ENCODE results near the gene MTMR3. TPM values are rescaled to one million over a fixed set of nuclear protein-coding genes. Genes with fewer than 3 reads are reported as not detected.

MTMR3 gene
- total and polyA plus RNA-seq, 2 donors (not counting 1 experiment from before 2014, with no cell fraction given), result 31.7 to 67.8 TPM

- H4K20me1 ChIP-seq (ENCODE audit: control insufficient read depth, insufficient read depth, low read length, poor library complexity, severe bottlenecking), result no peaks in the 10 kb centered on the region
- POLR2A ChIA-PET, result no interaction called here
- peaks cover 0 to 20% (median 6%) of the 10 kb centered on the region in 4 experiments for H3K27me3 ChIP-seq (replicated peaks in 1 of 4; ENCODE audit: control extremely low read depth in 1 of 4, control insufficient read depth in 3 of 4, insufficient read depth in 4 of 4, low read length in 3 of 4)
- H3K27me3 Mint-ChIP-seq, result peaks cover 34% of the 10 kb centered on the region
- ATAC-seq (ENCODE audit: low read depth) (peak; percentile 45), DNase-seq (peak; percentile 36)
- WGBS (ENCODE audit: insufficient coverage), result 27% methylated on average over 50 of the region's 53 CpGs
- H3K4me2 ChIP-seq (replicated peaks; ENCODE audit: low read depth, low read length, poor library complexity, severe bottlenecking), result peak within 1 kb of the TSS; percentile 68
- peak within 1 kb of the TSS in 4 of 5 experiments; percentile 26 to 41 (median 40) for H3K4me3 ChIP-seq (ENCODE audit: control extremely low read depth in 1 of 5, extremely low read depth in 1 of 5, insufficient read depth in 1 of 5, low read depth in 2 of 5, low read length in 4 of 5)
- H3K9me3 ChIP-seq (ENCODE audit: control extremely low read depth in 1 of 3, control insufficient read depth in 2 of 3, insufficient read depth in 1 of 3, low read length in 2 of 3), result peaks cover 1 to 20% (median 6%) of the 10 kb centered on the region in 3 donors
- H3K36me3 ChIP-seq (replicated peaks in 1 of 2; ENCODE audit: control extremely low read depth in 1 of 2, control insufficient read depth in 1 of 2, extremely low read depth in 1 of 2, insufficient read depth in 2 of 2, low read length in 1 of 2), result no peaks in the 10 kb centered on the region
- peaks cover 12% of the 10 kb centered on the region for H3K4me1 Mint-ChIP-seq
- peaks cover 0 to 19% of the 10 kb centered on the region in 2 donors for H3K4me1 ChIP-seq (ENCODE audit: control insufficient read depth in 2 of 2, insufficient read depth in 2 of 2, low read length in 2 of 2)
- peak within 1 kb of the TSS; percentile 67 for H3K4me3 Mint-ChIP-seq
- no peak within 1 kb of the TSS for H3K27ac Mint-ChIP-seq
- CTCF ChIA-PET, result no interaction called here
- H3K79me2 ChIP-seq (ENCODE audit: control insufficient read depth, insufficient read depth, low read length), result no peaks in the 10 kb centered on the region
- H3K9me3 Mint-ChIP-seq (ENCODE audit: insufficient read depth), result peaks cover 3% of the 10 kb centered on the region
- H3K9ac ChIP-seq (ENCODE audit: low read length), result peak within 1 kb of the TSS; percentile 49
- TF ChIP-seq CTCF (IDR thresholded peaks at IDR 0.05) (no peak), EZH2 (IDR thresholded peaks at IDR 0.05; ENCODE audit: borderline replicate concordance, insufficient read depth, low read depth, low read length, poor library complexity, severe bottlenecking) (no peak)
- intact Hi-C loops (cut with micrococcal nuclease), result no loop called here
- peak within 1 kb of the TSS; percentile 44 for H2AFZ ChIP-seq (ENCODE audit: insufficient read depth, low read depth, low read length, poor library complexity, severe bottlenecking)
- H3K27ac ChIP-seq (ENCODE audit: low read length in 2 of 2), result no peak within 1 kb of the TSS
Measured at GRCh38 chr22:30079952-30080533, 197.1 kb downstream of the MTMR3 start, which contains the start of gene HORMAD2. TSS of gene HORMAD2 (plus strand) at chr22:30080464. CDS start at chr22:30093953, 13,489 bp downstream.

Small RNAs within 50 kb of the gene (small RNA-seq; reads per million reads assigned to genes)
- not detected for gene MIR6818 (ENCODE audit: insufficient read length, low read depth, low replicate concordance)
- gene RNU6-331P (ENCODE audit: insufficient read length, low read depth, low replicate concordance), result not detected

Other genes starting within 250 kb of the MTMR3 start
- not detected in 2 replicates for gene CABP7, start 163.2 kb upstream of the MTMR3 start, total RNA-seq
- gene CABP7, start 163.2 kb upstream of the MTMR3 start, polyA plus RNA-seq, result 0.03 TPM in 1 of 2 replicates, not detected in the other
- gene ZMAT5, start 116.2 kb upstream of the MTMR3 start, total RNA-seq, result 16.5 and 17.8 TPM in 2 replicates
- gene ZMAT5, start 116.2 kb upstream of the MTMR3 start, polyA plus RNA-seq, result 17.9 and 26.3 TPM in 2 replicates
- 41.0 and 49.0 TPM in 2 replicates for gene UQCR10, start 115.8 kb upstream of the MTMR3 start, total RNA-seq
- gene UQCR10, start 115.8 kb upstream of the MTMR3 start, polyA plus RNA-seq, result 30.8 and 67.6 TPM in 2 replicates
- gene ASCC2, start 44.9 kb upstream of the MTMR3 start, total RNA-seq, result 84.0 and 87.2 TPM in 2 replicates
- 79.4 and 81.1 TPM in 2 replicates for gene ASCC2, start 44.9 kb upstream of the MTMR3 start, polyA plus RNA-seq
- gene HORMAD2, start 197.3 kb downstream of the MTMR3 start, total RNA-seq, result not detected in 2 replicates
- not detected in 2 replicates for gene HORMAD2, start 197.3 kb downstream of the MTMR3 start, polyA plus RNA-seq